GM13976 (cell line): Measurements from ENCODE around the gene APBA2.

ENCODE experiments used
- DNase-seq: peaks from one replicate; pipeline ENCODE4 v3.0.0; 2012; ENCODE audit warnings: low spot score
- in situ Hi-C: fragments of 300-500 bp; cut with MboI; formaldehyde crosslinking; loops from one replicate; pipeline ENCODE4 v1.12.0; 2022; ENCODE audit warnings: low sequenced_read_pairs, mixed read lengths, inconsistent platforms; ENCODE audit not compliant: unreplicated experiment
- TF ChIP-seq, protein P1 (sequence below): IDR thresholded peaks from 2 replicates; pipeline ENCODE4 v1.5.1; 2012; ENCODE audit warnings: borderline replicate concordance, mild to moderate bottlenecking; ENCODE audit not compliant: insufficient read depth; ENCODE audit errors: extremely low read depth, missing control alignments, control extremely low read depth

The APBA2 gene

DNA sequence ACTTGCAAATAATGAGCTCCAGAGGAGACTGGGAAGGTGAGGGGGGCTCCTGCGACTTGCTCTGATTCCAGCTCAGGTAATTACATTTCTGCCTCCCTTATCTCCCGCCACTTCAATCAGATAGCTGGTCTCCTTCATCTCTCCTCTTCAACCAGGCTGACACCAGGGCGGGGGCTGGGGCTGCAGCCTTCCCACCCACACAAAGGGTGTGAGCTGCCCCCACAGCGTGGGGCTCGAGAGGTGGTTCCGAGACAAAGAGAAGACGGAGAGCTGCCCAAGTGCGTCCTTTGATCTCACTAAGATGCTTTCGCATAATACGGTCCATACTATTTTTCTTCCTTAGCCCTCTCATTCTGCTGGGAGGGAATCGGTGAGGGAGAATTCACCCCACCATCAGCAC is 244.2 kb downstream of the APBA2 start:
- in situ Hi-C loops: no loop called here
- DNase-seq: no peak
- TF ChIP-seq, protein P1, sequence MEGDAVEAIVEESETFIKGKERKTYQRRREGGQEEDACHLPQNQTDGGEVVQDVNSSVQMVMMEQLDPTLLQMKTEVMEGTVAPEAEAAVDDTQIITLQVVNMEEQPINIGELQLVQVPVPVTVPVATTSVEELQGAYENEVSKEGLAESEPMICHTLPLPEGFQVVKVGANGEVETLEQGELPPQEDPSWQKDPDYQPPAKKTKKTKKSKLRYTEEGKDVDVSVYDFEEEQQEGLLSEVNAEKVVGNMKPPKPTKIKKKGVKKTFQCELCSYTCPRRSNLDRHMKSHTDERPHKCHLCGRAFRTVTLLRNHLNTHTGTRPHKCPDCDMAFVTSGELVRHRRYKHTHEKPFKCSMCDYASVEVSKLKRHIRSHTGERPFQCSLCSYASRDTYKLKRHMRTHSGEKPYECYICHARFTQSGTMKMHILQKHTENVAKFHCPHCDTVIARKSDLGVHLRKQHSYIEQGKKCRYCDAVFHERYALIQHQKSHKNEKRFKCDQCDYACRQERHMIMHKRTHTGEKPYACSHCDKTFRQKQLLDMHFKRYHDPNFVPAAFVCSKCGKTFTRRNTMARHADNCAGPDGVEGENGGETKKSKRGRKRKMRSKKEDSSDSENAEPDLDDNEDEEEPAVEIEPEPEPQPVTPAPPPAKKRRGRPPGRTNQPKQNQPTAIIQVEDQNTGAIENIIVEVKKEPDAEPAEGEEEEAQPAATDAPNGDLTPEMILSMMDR: no peak

- TF ChIP-seq, protein P1: no peak
- DNase-seq: no peak
- in situ Hi-C loops: no loop called here
These were observed 244.7 kb downstream of the APBA2 start for GRCh38 chr15:29130476-29130875.

- TF ChIP-seq, protein P1: no peak
- DNase-seq: no peak
- in situ Hi-C loops: no loop called here
These were observed 245.4 kb downstream of the APBA2 start for GRCh38 chr15:29130951-29131839.

GRCh38 chr15:29131840-29132420 is 246.2 kb downstream of the APBA2 start:
- in situ Hi-C loops: no loop called here
- TF ChIP-seq, protein P1: no peak
- no peak for DNase-seq

DNA sequence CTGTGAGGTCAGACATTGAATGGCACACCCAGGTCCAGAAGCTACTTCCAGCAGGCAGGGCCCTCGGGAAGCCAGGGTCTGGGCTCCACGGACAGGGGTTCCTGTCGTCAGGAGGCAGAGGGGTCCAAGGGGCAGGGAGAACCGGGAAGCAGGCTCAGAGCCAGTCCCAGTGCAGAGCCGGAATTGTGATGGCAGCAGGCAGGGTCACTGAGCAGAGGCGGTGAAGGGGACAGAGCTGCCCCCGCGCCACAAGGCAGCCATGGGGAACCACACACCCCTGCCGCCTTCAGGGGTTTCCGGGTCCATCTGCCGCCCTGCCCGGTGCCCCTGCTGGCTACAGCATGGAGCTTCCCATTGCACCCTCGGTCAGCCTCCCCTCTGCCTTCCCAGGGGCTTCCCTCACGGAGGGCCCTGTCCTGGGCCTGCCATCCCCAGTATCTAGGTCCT is 247.0 kb downstream of the APBA2 start:
- TF ChIP-seq, protein P1: no peak
- in situ Hi-C loops: no loop called here
- no peak for DNase-seq

DNA sequence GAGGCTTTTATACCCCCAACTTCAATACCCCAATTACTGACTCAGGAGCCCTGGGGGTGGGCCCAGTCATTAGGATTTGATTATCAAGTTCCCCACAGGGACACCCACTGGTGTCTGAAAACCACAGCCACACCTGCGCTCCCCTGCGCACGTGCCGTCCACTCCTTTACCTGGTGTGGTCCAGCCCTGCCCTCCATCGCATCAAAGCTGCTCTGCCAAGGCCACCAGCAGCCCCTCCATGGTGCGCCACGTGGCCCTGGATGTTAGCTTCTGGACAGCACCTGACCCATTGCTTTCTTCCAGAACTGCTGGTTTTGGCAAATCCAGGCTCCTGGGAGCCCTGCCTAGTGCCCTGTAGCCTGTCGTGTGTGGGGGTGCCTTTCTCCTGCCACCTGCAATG is 247.5 kb downstream of the APBA2 start:
- in situ Hi-C loops: no loop called here
- no peak for DNase-seq
- TF ChIP-seq, protein P1: no peak
